Astrocyte of the spinal cord (primary cell): ENCODE results near the gene PPP1R27.

Experiments used
- DNase-seq: peaks from one replicate; pipeline ENCODE4 v3.0.0; 2011; ENCODE audit warnings: low read depth, low spot score
- H3K4me3 ChIP-seq: 2 replicates; pipeline ENCODE4 v1.5.1; 2011; ENCODE audit warnings: low read depth, mild to moderate bottlenecking, low read length, moderate library complexity
- in situ Hi-C: cut with HindIII; loops from 2 replicates; pipeline ENCODE4 v1.10.0; 2017; ENCODE audit warnings: low sequenced_read_pairs
- TF ChIP-seq, protein P1 (sequence below): IDR thresholded peaks from 2 replicates; pipeline ENCODE4 v1.5.1; 2012; ENCODE audit warnings: low read depth, mild to moderate bottlenecking, low read length, inconsistent platforms

PPP1R27 gene

DNA sequence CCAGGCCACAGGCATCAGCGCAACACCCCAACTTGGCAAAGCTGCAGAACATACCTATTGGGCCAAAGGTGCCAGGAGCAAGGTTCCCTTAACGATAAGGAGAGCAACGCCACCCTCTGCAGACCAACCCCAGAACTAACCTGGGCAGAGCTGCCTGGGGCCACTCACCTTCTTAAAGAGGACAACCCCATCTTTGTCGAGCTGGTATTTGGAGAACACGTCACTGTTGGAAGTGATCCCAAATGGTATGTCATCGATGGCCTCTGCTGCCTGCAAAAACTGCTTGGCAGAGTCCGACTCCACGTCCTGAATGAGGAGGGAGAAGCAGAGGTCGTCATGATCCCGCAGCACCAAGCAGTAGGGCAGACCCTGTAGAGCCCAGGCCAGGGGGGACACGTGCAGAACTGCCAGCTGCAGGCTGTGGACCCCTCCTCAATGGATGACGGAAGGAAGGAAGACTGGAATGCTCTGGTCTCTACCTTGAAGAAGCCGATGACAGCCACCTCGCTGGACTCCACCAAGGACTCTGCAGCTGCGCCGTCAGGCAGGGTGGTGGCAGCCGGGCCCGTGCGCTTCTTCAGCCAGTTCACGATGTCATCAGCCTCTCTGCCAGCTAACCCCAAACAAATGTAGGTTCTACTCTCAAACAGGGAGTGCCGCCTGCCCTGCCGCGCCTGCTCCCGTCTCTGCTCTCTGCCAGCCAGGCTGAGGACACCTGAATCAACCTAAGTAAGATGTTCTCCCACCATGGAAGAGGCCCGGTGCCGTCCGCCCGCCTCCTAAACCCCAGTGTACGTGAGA, 20.3 kb upstream of the PPP1R27 start:
- no peak overlapping the region for H3K4me3 ChIP-seq
- in situ Hi-C loops, result no loop called here
- DNase-seq, result no peak
- TF ChIP-seq, protein P1, sequence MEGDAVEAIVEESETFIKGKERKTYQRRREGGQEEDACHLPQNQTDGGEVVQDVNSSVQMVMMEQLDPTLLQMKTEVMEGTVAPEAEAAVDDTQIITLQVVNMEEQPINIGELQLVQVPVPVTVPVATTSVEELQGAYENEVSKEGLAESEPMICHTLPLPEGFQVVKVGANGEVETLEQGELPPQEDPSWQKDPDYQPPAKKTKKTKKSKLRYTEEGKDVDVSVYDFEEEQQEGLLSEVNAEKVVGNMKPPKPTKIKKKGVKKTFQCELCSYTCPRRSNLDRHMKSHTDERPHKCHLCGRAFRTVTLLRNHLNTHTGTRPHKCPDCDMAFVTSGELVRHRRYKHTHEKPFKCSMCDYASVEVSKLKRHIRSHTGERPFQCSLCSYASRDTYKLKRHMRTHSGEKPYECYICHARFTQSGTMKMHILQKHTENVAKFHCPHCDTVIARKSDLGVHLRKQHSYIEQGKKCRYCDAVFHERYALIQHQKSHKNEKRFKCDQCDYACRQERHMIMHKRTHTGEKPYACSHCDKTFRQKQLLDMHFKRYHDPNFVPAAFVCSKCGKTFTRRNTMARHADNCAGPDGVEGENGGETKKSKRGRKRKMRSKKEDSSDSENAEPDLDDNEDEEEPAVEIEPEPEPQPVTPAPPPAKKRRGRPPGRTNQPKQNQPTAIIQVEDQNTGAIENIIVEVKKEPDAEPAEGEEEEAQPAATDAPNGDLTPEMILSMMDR, result no peak

GRCh38 chr17:81852237-81852636, 17.4 kb upstream of the PPP1R27 start:
- in situ Hi-C loops, result no loop called here

DNA sequence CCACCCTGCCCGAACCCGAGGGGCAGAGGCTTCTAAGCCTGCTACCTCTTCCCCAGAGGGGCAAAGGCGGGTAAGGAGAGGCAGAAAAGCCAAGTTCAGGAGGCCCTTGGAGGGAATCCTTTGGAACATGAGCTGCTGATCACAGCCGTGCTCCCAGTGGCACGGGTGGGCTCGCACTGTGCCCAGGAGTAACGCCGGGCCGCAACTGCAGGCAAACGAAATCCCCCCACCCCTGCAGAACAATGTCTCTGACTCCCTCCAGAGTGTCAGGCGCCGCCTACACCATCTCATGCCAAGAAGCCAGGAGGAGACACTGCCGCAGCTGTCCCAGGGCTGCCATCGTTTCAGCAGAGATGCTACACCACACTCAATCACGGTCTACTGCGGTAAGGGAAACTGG, 16.6 kb upstream of the PPP1R27 start:
- no peak overlapping the region for H3K4me3 ChIP-seq
- in situ Hi-C loops, result no loop called here
- DNase-seq, result no peak
- TF ChIP-seq, protein P1, result no peak

More at GRCh38 chr17:81852237-81852636, 17.4 kb upstream of the PPP1R27 start:
- no peak for DNase-seq
- no peak overlapping the region for H3K4me3 ChIP-seq
- TF ChIP-seq, protein P1, result no peak

DNA sequence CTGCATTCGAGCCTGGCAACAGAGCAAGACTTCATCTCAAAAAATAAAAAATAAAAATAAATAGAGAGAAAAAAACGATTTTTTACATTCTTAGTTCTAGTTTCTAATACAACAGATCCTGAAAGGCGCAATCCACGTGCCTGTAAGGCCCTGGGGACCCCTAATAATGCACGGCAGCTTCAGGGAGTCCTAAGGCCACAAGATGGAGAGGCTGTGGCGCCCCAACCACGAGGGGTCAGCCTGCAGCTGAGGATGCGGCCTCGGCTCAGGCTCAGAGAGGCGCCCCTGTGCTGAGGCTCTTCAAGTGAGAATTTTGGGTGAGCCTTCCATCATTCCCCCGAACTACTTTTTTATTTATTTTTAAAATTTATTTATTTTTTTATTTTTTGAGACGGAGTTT, 14.6 kb upstream of the PPP1R27 start:
- no peak for DNase-seq
- H3K4me3 ChIP-seq, result no peak overlapping the region
- in situ Hi-C loops, result no loop called here
- TF ChIP-seq, protein P1, result no peak

- in situ Hi-C loops, result no loop called here
- no peak overlapping the region for H3K4me3 ChIP-seq
- DNase-seq, result no peak
- TF ChIP-seq, protein P1, result no peak
Observed at GRCh38 chr17:81846743-81847689, 12.2 kb upstream of the PPP1R27 start.

GRCh38 chr17:81845881-81846742, 11.3 kb upstream of the PPP1R27 start:
- H3K4me3 ChIP-seq, result no peak overlapping the region
- in situ Hi-C loops, result no loop called here
- no peak for DNase-seq
- TF ChIP-seq, protein P1, result no peak
